Gastrocnemius medialis (tissue), 4 donors: Measurements from ENCODE around the gene SF3B6.

Experiments
- CTCF ChIP-seq, 5 experiments: fragments of 450-650 bp in 3 of 5; fragments of 200-600 bp in 2 of 5; sonication (generic) in 2 of 5; IDR thresholded peaks in 4 of 5; conservative IDR thresholded peaks in 1 of 5; 1 replicate in 4 of 5; 2 replicates in 1 of 5; pipeline ENCODE4 v1.5.1; 2016 to 2019; ENCODE audit warnings: antibody characterized with exemption in 5 of 5, mild to moderate bottlenecking in 3 of 5, moderate library complexity in 3 of 5
- POLR2A ChIP-seq, 2 donors: fragments of 450-650 bp; IDR thresholded peaks; one replicate each; pipeline ENCODE4 v1.6.1; 2017; ENCODE audit warnings: antibody characterized with exemption in 2 of 2, mild to moderate bottlenecking in 2 of 2, moderate library complexity in 2 of 2

GRCh38 chr2:24065341-24065740, 10.8 kb downstream of the SF3B6 start:
- TF ChIP-seq CTCF (IDR thresholded peaks at IDR 0.05 in 4 of 5, conservative IDR thresholded peaks at IDR 0.05 in 1 of 5) = no peak
- TF ChIP-seq POLR2A (IDR thresholded peaks at IDR 0.05) = no peak
